ENCODE data around the gene DMXL1.

DNA sequence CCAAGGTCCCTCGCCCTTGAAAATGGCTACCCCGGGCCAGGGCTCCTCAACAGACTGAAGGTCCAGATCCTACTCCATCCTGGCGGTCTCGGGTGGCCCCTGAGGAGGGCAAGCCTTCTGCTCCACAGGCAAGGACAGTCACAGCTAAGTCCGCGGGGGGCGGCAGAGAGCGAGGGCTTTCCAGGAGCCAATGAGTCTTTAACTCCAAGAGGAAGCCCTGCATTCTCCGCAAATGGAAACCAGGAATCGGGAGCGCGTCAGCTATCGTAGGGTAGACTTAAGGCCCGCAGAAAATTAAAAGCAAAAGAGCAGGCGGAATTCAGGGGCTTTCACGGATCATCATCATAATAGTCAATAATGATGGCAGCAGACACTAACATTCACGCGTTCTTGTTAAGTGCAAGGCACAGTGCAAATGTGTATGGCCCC, 197.1 kb downstream of the DMXL1 start:
- TF ChIP-seq, protein P1, sequence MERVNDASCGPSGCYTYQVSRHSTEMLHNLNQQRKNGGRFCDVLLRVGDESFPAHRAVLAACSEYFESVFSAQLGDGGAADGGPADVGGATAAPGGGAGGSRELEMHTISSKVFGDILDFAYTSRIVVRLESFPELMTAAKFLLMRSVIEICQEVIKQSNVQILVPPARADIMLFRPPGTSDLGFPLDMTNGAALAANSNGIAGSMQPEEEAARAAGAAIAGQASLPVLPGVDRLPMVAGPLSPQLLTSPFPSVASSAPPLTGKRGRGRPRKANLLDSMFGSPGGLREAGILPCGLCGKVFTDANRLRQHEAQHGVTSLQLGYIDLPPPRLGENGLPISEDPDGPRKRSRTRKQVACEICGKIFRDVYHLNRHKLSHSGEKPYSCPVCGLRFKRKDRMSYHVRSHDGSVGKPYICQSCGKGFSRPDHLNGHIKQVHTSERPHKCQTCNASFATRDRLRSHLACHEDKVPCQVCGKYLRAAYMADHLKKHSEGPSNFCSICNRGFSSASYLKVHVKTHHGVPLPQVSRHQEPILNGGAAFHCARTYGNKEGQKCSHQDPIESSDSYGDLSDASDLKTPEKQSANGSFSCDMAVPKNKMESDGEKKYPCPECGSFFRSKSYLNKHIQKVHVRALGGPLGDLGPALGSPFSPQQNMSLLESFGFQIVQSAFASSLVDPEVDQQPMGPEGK (CRISPR knock-in tag; IDR thresholded peaks at IDR 0.05; ENCODE audit: borderline replicate concordance), result no peak
- no peak for TF ChIP-seq ZNF8 (CRISPR knock-in tag; IDR thresholded peaks at IDR 0.05)
- no peak for TF ChIP-seq TOX (CRISPR knock-in tag; IDR thresholded peaks at IDR 0.05; ENCODE audit: borderline replicate concordance)
- TF ChIP-seq ARNTL (CRISPR knock-in tag; IDR thresholded peaks at IDR 0.05; ENCODE audit: borderline replicate concordance, low read depth), result no peak
- TF ChIP-seq SNAI2 (CRISPR knock-in tag; IDR thresholded peaks at IDR 0.05), result no peak
- no peak for TF ChIP-seq RARB (CRISPR knock-in tag; IDR thresholded peaks at IDR 0.05)
- TF ChIP-seq BACH2 (CRISPR knock-in tag; IDR thresholded peaks at IDR 0.05; ENCODE audit: borderline replicate concordance), result no peak
